GM12878 (cell line): ENCODE data around the gene ASAP2. TPM values are rescaled to one million over a fixed set of nuclear protein-coding genes. Genes with fewer than 3 reads are reported as not detected.

Experiments used
- ATAC-seq: fragments of 200-7000 bp; cut with Tn5 transposase; 3 replicates; pipeline ENCODE4 v1.9.1; 2020; ENCODE audit warnings: mild to moderate bottlenecking, moderate library complexity
- BruUV-seq: library from RNA; stranded (reverse); fragments of 400-500 nt; replicated peaks from 2 replicates; lab custom pipeline; 2021; lab: Mats Ljungman, UMichigan
- CTCF ChIA-PET: fragments of 300-600 bp; sonication (Branson Sonifier 250); formaldehyde crosslinking; extraction: SDS; loops from one replicate; lab custom pipeline; 2021; ENCODE audit warnings: inconsistent platforms; lab: Yijun Ruan, JAX
- POLR2A ChIA-PET: fragments of 350-600 bp; formaldehyde crosslinking; extraction: SDS; loops from one replicate; lab custom pipeline; 2021; ENCODE audit warnings: inconsistent platforms; lab: Charles Lee
- RAD21 ChIA-PET: fragments of 300-600 bp; sonication (Branson Sonifier 250); formaldehyde crosslinking; loops from one replicate; lab custom pipeline; 2023; ENCODE audit warnings: antibody characterized with exemption; ENCODE audit not compliant: unreplicated experiment; lab: Charles Lee
- SMC1A ChIA-PET: fragments of 300-600 bp; sonication (Branson Sonifier 250); formaldehyde crosslinking; loops from one replicate; lab custom pipeline; 2023; ENCODE audit not compliant: unreplicated experiment, uncharacterized antibody; lab: Charles Lee
- DNase-seq: peaks from one replicate; pipeline ENCODE4 v3.0.0-alpha.2; 2011; ENCODE audit warnings: low read depth, low spot score
- FAIRE-seq: peaks from 3 replicates; lab custom pipeline; 2011; peaks lifted over from hg19 to GRCh38; lab: Jason Lieb, UNC
- H2AFZ ChIP-seq: 2 replicates; pipeline ENCODE4 v1.6.0; 2011; ENCODE audit warnings: low read depth, low read length, control low read depth; ENCODE audit not compliant: control insufficient read depth
- H3K27ac ChIP-seq: 2 replicates; pipeline ENCODE4 v1.5.1; 2011; ENCODE audit warnings: control low read depth; ENCODE audit not compliant: control insufficient read depth, insufficient read depth
- H3K27me3 ChIP-seq, 2 experiments: replicated peaks in 1 of 2; 2 replicates each; pipeline versions ENCODE4 v1.6.0 to v1.6.1; 2011; ENCODE audit warnings: low read length in 1 of 2; ENCODE audit not compliant: control insufficient read depth in 2 of 2, insufficient read depth in 2 of 2
- H3K36me3 ChIP-seq, 2 experiments: 2 replicates each; pipeline ENCODE4 v1.5.1; 2011; ENCODE audit warnings: low read length in 1 of 2; ENCODE audit not compliant: control insufficient read depth in 2 of 2, insufficient read depth in 2 of 2
- H3K4me1 ChIP-seq: 2 replicates; pipeline ENCODE4 v1.6.1; 2011; ENCODE audit warnings: mild to moderate bottlenecking, low read length, moderate library complexity, mixed read lengths; ENCODE audit not compliant: control insufficient read depth, insufficient read depth
- H3K4me2 ChIP-seq: 2 replicates; pipeline ENCODE4 v1.6.0; 2011; ENCODE audit warnings: control low read depth; ENCODE audit not compliant: control insufficient read depth, insufficient read depth
- H3K4me3 ChIP-seq: fragments of 200-600 bp; sonication (generic); 2 replicates; pipeline ENCODE4 v1.5.1; 2016
- H3K79me2 ChIP-seq: 2 replicates; pipeline ENCODE4 v1.6.0; 2011; ENCODE audit warnings: low read length; ENCODE audit not compliant: control insufficient read depth, insufficient read depth
- H3K9ac ChIP-seq: 2 replicates; pipeline ENCODE4 v1.8.0; 2011; ENCODE audit warnings: low read length, control low read depth, mixed read lengths; ENCODE audit not compliant: control insufficient read depth, insufficient read depth
- H3K9me3 ChIP-seq: replicated peaks from 3 replicates; pipeline ENCODE4 v1.5.1; 2011; ENCODE audit warnings: mild to moderate bottlenecking, low read length; ENCODE audit not compliant: control insufficient read depth, insufficient read depth
- H4K20me1 ChIP-seq: 2 replicates; pipeline ENCODE4 v1.6.0; 2011; ENCODE audit not compliant: control insufficient read depth, insufficient read depth
- BRCA1 ChIP-seq: IDR thresholded peaks from 2 replicates; pipeline ENCODE4 v1.6.1; 2011; ENCODE audit warnings: low read depth, low read length, improper control_type of control experiment
- CEBPB ChIP-seq, 2 experiments: fragments of 150-350 bp in 1 of 2; IDR thresholded peaks; 2 replicates each; pipeline ENCODE4 v1.6.1; 2012 to 2014; ENCODE audit warnings: low read depth in 2 of 2, low read length in 2 of 2, borderline replicate concordance in 1 of 2, inconsistent platforms in 1 of 2
- EED ChIP-seq: sonication (generic); IDR thresholded peaks from 2 replicates; pipeline ENCODE4 v1.6.1; 2016; ENCODE audit warnings: antibody characterized with exemption, low read depth
- FOXM1 ChIP-seq: IDR thresholded peaks from 2 replicates; pipeline ENCODE4 v1.6.1; 2012; ENCODE audit warnings: low read depth, mild to moderate bottlenecking, inconsistent platforms, low read length, moderate library complexity
- KDM1A ChIP-seq: fragments of 200-600 bp; sonication (generic); IDR thresholded peaks from 2 replicates; pipeline ENCODE4 v1.6.1; 2016; ENCODE audit warnings: borderline replicate concordance
- KLF5 ChIP-seq: fragments of 450-650 bp; IDR thresholded peaks from 2 replicates; pipeline ENCODE4 v1.6.1; 2014; ENCODE audit warnings: mild to moderate bottlenecking; ENCODE audit not compliant: partially characterized antibody
- LARP7 ChIP-seq: fragments of 450-650 bp; IDR thresholded peaks from 2 replicates; pipeline ENCODE4 v1.6.1; 2017; ENCODE audit warnings: mild to moderate bottlenecking
- RAD21 ChIP-seq: IDR thresholded peaks from 2 replicates; pipeline ENCODE4 v1.6.1; 2011; ENCODE audit warnings: mild to moderate bottlenecking, low read depth, low read length, moderate library complexity; ENCODE audit not compliant: insufficient read depth
- RELA ChIP-seq: fragments of 450-650 bp; IDR thresholded peaks from 2 replicates; pipeline ENCODE4 v1.8.0; 2014; ENCODE audit warnings: borderline replicate concordance; ENCODE audit not compliant: partially characterized antibody
- TARDBP ChIP-seq: IDR thresholded peaks from 2 replicates; pipeline ENCODE4 v1.6.1; 2016; ENCODE audit warnings: borderline replicate concordance
- ZNF207 ChIP-seq: fragments of 450-650 bp; IDR thresholded peaks from 2 replicates; pipeline ENCODE4 v1.6.1; 2014; ENCODE audit warnings: antibody characterized with exemption, mild to moderate bottlenecking, borderline replicate concordance
- ZNF217 ChIP-seq: fragments of 450-650 bp; IDR thresholded peaks from 2 replicates; pipeline ENCODE4 v1.6.1; 2017; ENCODE audit warnings: antibody characterized with exemption, mild to moderate bottlenecking
- WGBS: methylation state at CpG from one replicate; pipeline ENCODE4 v1.1.6; 2016; ENCODE audit warnings: low lambda C conversion rate; ENCODE audit not compliant: insufficient replicate concordance, insufficient coverage; ENCODE audit errors: missing lambda C conversion rate; 5-methylcytosine and 5-hydroxymethylcytosine counted together
- in situ Hi-C: fragments of 300-500 bp; cut with MboI; formaldehyde crosslinking; loops from 9 replicates; pipeline ENCODE4 v1.14.3; 2018; ENCODE audit warnings: mixed read lengths
- intact Hi-C: fragments of 100-400 bp; cut with micrococcal nuclease; formaldehyde crosslinking; loops from one replicate; pipeline ENCODE4 v1.14.2; 2022; ENCODE audit not compliant: unreplicated experiment
- polyA plus RNA-seq, 11 experiments: library from polyadenylated mRNA; depleted of rRNA in 4 of 11; unstranded in 6 of 11; stranded (reverse) in 5 of 11; fragments of >200 nt; fragmentation: Nextera tagmentation in 4 of 11; fragmentation: Illumina TruSeq in 1 of 11; extraction: Ambion mirVana in 4 of 11; extraction: Trizol in 1 of 11; gene quantifications; 1 replicate in 1 of 11; 2 replicates in 10 of 11; pipeline versions ENCODE4 v1.2.1 to v1.2.3, GENCODE V29; 2011 to 2016; ENCODE audit warnings: inconsistent platforms in 2 of 11, missing spikeins in 2 of 11, low read depth in 1 of 11
- total RNA-seq, 4 experiments: library from RNA; depleted of rRNA in 3 of 4; stranded (reverse); fragments of >200 nt in 3 of 4; fragmentation: Illumina TruSeq in 1 of 4; extraction: Trizol in 1 of 4; gene quantifications; 2 replicates each; pipeline versions ENCODE4 v1.2.1 to v1.2.3, GENCODE V29; 2013 to 2021
- TF ChIP-seq, protein P1 (sequence below): IDR thresholded peaks from 2 replicates; pipeline ENCODE4 v1.6.1; 2012; ENCODE audit warnings: low read depth, low read length, improper control_type of control experiment
- TF ChIP-seq, protein P2 (sequence below): fragments of 450-650 bp; IDR thresholded peaks from 2 replicates; pipeline ENCODE4 v1.6.1; 2016; ENCODE audit warnings: mild to moderate bottlenecking, moderate library complexity, borderline replicate concordance
- TF ChIP-seq, protein P3 (sequence below): fragments of 450-650 bp; IDR thresholded peaks from 2 replicates; pipeline ENCODE4 v1.6.1; 2017; ENCODE audit warnings: mild to moderate bottlenecking, low read depth, inconsistent platforms; ENCODE audit not compliant: poor library complexity, severe bottlenecking

Gene ASAP2
- total and polyA plus RNA-seq, 10 of the 15 experiments (the other 5 are each of a cell fraction or from before 2014, with no cell fraction given), result 0.05 to 0.27 (median 0.07) TPM; not detected in 4

DNA sequence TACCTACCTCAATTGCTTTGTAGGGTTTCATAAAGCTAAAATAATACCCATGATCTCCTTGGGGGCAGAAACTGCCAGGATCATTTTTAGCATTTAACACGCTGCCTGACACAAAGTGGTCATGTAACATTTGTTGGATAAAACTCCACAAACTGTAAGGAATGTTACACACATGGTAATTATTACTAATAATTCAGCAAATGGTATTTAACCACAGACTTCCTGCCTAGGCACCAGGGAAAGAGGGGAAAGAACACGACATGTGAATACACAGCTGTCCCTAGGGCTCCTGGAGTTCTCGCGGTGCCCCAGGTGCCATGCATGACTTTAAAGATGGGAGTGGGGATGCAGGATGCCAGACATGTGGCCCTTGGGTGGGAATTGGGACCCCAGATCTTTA is 43.5 kb downstream of the ASAP2 start (continued):
- TF ChIP-seq, protein P1, sequence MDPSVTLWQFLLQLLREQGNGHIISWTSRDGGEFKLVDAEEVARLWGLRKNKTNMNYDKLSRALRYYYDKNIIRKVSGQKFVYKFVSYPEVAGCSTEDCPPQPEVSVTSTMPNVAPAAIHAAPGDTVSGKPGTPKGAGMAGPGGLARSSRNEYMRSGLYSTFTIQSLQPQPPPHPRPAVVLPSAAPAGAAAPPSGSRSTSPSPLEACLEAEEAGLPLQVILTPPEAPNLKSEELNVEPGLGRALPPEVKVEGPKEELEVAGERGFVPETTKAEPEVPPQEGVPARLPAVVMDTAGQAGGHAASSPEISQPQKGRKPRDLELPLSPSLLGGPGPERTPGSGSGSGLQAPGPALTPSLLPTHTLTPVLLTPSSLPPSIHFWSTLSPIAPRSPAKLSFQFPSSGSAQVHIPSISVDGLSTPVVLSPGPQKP, result no peak
- no peak for TF ChIP-seq CEBPB (IDR thresholded peaks at IDR 0.05; ENCODE audit: borderline replicate concordance in 1 of 2, low read depth in 2 of 2, low read length in 2 of 2)
- no peak for TF ChIP-seq EED
- TF ChIP-seq KLF5, result no peak
- TF ChIP-seq ZNF217, result no peak
- TF ChIP-seq, all 136 proteins: peak for 0

DNA sequence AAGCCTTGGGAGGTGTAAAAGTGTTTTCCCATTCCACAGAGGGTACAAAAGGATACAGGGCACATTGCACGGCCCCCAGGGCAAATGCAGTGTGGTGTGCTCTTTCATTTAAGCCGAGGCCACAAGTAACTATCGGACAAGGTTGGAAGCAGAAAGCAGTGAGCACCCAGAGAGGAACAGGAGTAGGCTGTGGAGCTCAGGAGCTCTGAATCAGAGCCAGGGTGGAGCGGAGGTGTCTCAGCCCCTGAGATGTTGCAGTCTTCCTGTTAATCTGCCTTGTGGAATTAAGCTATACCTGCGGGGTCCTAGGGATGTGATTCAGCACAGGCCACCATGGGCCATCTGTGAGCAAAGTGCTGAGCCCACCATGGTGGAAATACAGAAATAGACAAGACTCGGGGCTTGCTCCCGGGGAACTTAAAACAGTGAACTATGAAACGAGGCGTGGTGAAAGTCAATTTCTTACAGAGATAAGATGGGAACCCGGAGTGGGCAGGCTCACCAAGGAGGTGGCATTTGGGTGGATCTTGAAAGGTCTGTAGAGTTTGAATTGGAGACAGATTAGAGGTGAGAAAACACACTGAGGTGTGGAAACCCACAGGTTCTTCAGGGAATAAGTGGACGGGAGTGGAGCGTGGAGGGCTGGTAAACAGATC is 44.0 kb downstream of the ASAP2 start:
- 38% methylated on average over 12 of the region's 12 CpGs for WGBS
- TF ChIP-seq, protein P2, sequence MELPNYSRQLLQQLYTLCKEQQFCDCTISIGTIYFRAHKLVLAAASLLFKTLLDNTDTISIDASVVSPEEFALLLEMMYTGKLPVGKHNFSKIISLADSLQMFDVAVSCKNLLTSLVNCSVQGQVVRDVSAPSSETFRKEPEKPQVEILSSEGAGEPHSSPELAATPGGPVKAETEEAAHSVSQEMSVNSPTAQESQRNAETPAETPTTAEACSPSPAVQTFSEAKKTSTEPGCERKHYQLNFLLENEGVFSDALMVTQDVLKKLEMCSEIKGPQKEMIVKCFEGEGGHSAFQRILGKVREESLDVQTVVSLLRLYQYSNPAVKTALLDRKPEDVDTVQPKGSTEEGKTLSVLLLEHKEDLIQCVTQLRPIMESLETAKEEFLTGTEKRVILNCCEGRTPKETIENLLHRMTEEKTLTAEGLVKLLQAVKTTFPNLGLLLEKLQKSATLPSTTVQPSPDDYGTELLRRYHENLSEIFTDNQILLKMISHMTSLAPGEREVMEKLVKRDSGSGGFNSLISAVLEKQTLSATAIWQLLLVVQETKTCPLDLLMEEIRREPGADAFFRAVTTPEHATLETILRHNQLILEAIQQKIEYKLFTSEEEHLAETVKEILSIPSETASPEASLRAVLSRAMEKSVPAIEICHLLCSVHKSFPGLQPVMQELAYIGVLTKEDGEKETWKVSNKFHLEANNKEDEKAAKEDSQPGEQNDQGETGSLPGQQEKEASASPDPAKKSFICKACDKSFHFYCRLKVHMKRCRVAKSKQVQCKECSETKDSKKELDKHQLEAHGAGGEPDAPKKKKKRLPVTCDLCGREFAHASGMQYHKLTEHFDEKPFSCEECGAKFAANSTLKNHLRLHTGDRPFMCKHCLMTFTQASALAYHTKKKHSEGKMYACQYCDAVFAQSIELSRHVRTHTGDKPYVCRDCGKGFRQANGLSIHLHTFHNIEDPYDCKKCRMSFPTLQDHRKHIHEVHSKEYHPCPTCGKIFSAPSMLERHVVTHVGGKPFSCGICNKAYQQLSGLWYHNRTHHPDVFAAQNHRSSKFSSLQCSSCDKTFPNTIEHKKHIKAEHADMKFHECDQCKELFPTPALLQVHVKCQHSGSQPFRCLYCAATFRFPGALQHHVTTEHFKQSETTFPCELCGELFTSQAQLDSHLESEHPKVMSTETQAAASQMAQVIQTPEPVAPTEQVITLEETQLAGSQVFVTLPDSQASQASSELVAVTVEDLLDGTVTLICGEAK, result no peak
- TF ChIP-seq RELA (no peak), RAD21 (no peak), TARDBP (no peak), FOXM1 (no peak), BRCA1 (no peak), LARP7 (no peak), KDM1A (no peak), ZNF207 (no peak)
- TF ChIP-seq, protein P3, sequence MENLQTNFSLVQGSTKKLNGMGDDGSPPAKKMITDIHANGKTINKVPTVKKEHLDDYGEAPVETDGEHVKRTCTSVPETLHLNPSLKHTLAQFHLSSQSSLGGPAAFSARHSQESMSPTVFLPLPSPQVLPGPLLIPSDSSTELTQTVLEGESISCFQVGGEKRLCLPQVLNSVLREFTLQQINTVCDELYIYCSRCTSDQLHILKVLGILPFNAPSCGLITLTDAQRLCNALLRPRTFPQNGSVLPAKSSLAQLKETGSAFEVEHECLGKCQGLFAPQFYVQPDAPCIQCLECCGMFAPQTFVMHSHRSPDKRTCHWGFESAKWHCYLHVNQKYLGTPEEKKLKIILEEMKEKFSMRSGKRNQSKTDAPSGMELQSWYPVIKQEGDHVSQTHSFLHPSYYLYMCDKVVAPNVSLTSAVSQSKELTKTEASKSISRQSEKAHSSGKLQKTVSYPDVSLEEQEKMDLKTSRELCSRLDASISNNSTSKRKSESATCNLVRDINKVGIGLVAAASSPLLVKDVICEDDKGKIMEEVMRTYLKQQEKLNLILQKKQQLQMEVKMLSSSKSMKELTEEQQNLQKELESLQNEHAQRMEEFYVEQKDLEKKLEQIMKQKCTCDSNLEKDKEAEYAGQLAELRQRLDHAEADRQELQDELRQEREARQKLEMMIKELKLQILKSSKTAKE, result no peak
- ChIA-PET POLR2A (no interaction called here), CTCF (no interaction called here), RAD21 (no interaction called here), SMC1A (interaction anchor here (1.3 kb wide), 1 partner anchor 90 kb away, joined by 4 read pairs; no protein-coding TSS in a partner anchor)
- H4K20me1 ChIP-seq, result no peaks in the 10 kb centered on the region
- DNase-seq (no peak), FAIRE-seq (no peak), ATAC-seq (no peak)
- no peaks in the 10 kb centered on the region for H3K79me2 ChIP-seq
- in situ Hi-C loops (no loop called here), intact Hi-C loops (no loop called here)
- H3K36me3 ChIP-seq, result no peaks in the 10 kb centered on the region
- no peak overlapping the region for H3K4me2 ChIP-seq
- no peak overlapping the region for H3K9ac ChIP-seq
- H3K27ac ChIP-seq, result no peak overlapping the region
- H3K9me3 ChIP-seq, result no peaks in the 10 kb centered on the region
- H3K4me1 ChIP-seq, result no peaks in the 10 kb centered on the region
- no TSS peak for BruUV-seq
- no peaks in the 10 kb centered on the region; a peak in 1 of 4 replicates for H3K27me3 ChIP-seq
- H3K4me3 ChIP-seq, result no peak overlapping the region
- H2AFZ ChIP-seq, result no peak overlapping the region
